GM19025 (cell line): ENCODE data around the gene MYLK.
"Not testable (repeated sequence)": the region's sequence is repeated elsewhere in the genome, so short reads cannot be mapped to it uniquely, and the experiment has no call there.

ENCODE experiments used
- ATAC-seq: cut with Tn5 transposase; IDR thresholded peaks from one replicate; pipeline ENCODE4 v1.9.1; 2021; ENCODE audit warnings: mild to moderate bottlenecking, low read depth, moderate library complexity; ENCODE audit not compliant: unreplicated experiment

The MYLK gene

GRCh38 chr3:123634149-123635051 lies 249.7 kb downstream of the MYLK start:
- no peak for ATAC-seq

GRCh38 chr3:123633530-123633929 lies 250.6 kb downstream of the MYLK start:
- ATAC-seq: no peak

- ATAC-seq: no peak
Observed at GRCh38 chr3:123632161-123632655, 251.9 kb downstream of the MYLK start.

- no peak for ATAC-seq
Observed at GRCh38 chr3:123629747-123630047, 254.4 kb downstream of the MYLK start.

- no peak for ATAC-seq
Observed at GRCh38 chr3:123628996-123629746, 255.0 kb downstream of the MYLK start.

GRCh38 chr3:123627673-123628670 lies 256.2 kb downstream of the MYLK start:
- ATAC-seq: no peak

- no peak for ATAC-seq
Observed at GRCh38 chr3:123626881-123627280, 257.3 kb downstream of the MYLK start.

- ATAC-seq: no peak
Observed at GRCh38 chr3:123624302-123624701, 259.8 kb downstream of the MYLK start.

GRCh38 chr3:123623346-123623880 lies 260.7 kb downstream of the MYLK start:
- ATAC-seq: no peak

GRCh38 chr3:123622766-123623165 lies 261.4 kb downstream of the MYLK start:
- ATAC-seq: no peak

GRCh38 chr3:123621850-123622189 lies 262.3 kb downstream of the MYLK start:
- ATAC-seq: no peak

- no peak for ATAC-seq
Observed at GRCh38 chr3:123621186-123621849, 262.8 kb downstream of the MYLK start.

GRCh38 chr3:123620343-123620742 lies 263.8 kb downstream of the MYLK start:
- no peak for ATAC-seq

GRCh38 chr3:123618768-123619484 lies 265.2 kb downstream of the MYLK start:
- no peak for ATAC-seq

- no peak for ATAC-seq
Observed at GRCh38 chr3:123618076-123618708, 265.9 kb downstream of the MYLK start.

- no peak for ATAC-seq
Observed at GRCh38 chr3:123616593-123616992, 267.5 kb downstream of the MYLK start.

- no peak for ATAC-seq
Observed at GRCh38 chr3:123613543-123613942, 270.6 kb downstream of the MYLK start.

- ATAC-seq: not testable (repeated sequence)
Observed at GRCh38 chr3:123611674-123612073, 272.5 kb downstream of the MYLK start.

- ATAC-seq: no peak
Observed at GRCh38 chr3:123611082-123611481, 273.1 kb downstream of the MYLK start.
